HG02798 (cell line): ENCODE data around the gene ELL3.
A peak's percentile ranks its signal among the peaks of the same experiment; 100 is the strongest.

ENCODE experiments used
- ATAC-seq: cut with Tn5 transposase; IDR thresholded peaks from one replicate; pipeline ENCODE4 v1.9.1; 2021; ENCODE audit warnings: mild to moderate bottlenecking; ENCODE audit not compliant: unreplicated experiment, poor library complexity

The ELL3 gene

GRCh38 chr15:43792761-43793476 is 16.2 kb upstream of the ELL3 start:
- no peak for ATAC-seq

GRCh38 chr15:43791993-43792760 is 15.4 kb upstream of the ELL3 start, which contains the start of gene SERF2:
TSS of gene SERF2 (plus strand) at chr15:43792320. CDS start at chr15:43792377, 57 bp downstream.
- peak; percentile 95 for ATAC-seq

GRCh38 chr15:43789409-43789808 is 12.6 kb upstream of the ELL3 start:
- no peak for ATAC-seq

- no peak for ATAC-seq
Observed at GRCh38 chr15:43779016-43779415, 2.2 kb upstream of the ELL3 start.

- peak; percentile 57 for ATAC-seq
Observed at GRCh38 chr15:43777267-43777914, 625 bp upstream of the ELL3 start.

GRCh38 chr15:43776101-43776717 is 557 bp downstream of the ELL3 start:
- ATAC-seq = peak; percentile 73

GRCh38 chr15:43775411-43775965 is 1.3 kb downstream of the ELL3 start:
- no peak for ATAC-seq

- ATAC-seq = no peak
Observed at GRCh38 chr15:43774062-43774461, 2.7 kb downstream of the ELL3 start.

GRCh38 chr15:43772624-43773023 is 4.1 kb downstream of the ELL3 start:
- no peak for ATAC-seq

GRCh38 chr15:43771816-43772215 is 5.0 kb downstream of the ELL3 start:
- ATAC-seq = no peak

GRCh38 chr15:43769584-43770228 is 7.1 kb downstream of the ELL3 start:
- no peak for ATAC-seq

- no peak for ATAC-seq
Observed at GRCh38 chr15:43763819-43764446, 12.8 kb downstream of the ELL3 start.

GRCh38 chr15:43762824-43763223 is 13.9 kb downstream of the ELL3 start:
- no peak for ATAC-seq

GRCh38 chr15:43751885-43752284 is 24.9 kb downstream of the ELL3 start:
- ATAC-seq = no peak

GRCh38 chr15:43749690-43750345 is 26.9 kb downstream of the ELL3 start:
- peak; percentile 40 for ATAC-seq

- ATAC-seq = no peak
Observed at GRCh38 chr15:43748376-43748775, 28.4 kb downstream of the ELL3 start.

GRCh38 chr15:43746903-43747309 is 29.9 kb downstream of the ELL3 start:
- ATAC-seq = peak; percentile 18

GRCh38 chr15:43746245-43746902 is 30.4 kb downstream of the ELL3 start, which contains the start of gene PDIA3:
TSS of gene PDIA3 (plus strand) at chr15:43746438. CDS start at chr15:43746540, 102 bp downstream.
- peak; percentile 88 for ATAC-seq
